NCI-H1105 treated with DMSO at 0.1 percent for 48 hours (cell line): ENCODE data around the gene JARID2.

ENCODE experiments used
- DNase-seq: peaks from one replicate; lab custom pipeline; 2025; lab: John Stamatoyannopoulos, UW

The JARID2 gene

DNA sequence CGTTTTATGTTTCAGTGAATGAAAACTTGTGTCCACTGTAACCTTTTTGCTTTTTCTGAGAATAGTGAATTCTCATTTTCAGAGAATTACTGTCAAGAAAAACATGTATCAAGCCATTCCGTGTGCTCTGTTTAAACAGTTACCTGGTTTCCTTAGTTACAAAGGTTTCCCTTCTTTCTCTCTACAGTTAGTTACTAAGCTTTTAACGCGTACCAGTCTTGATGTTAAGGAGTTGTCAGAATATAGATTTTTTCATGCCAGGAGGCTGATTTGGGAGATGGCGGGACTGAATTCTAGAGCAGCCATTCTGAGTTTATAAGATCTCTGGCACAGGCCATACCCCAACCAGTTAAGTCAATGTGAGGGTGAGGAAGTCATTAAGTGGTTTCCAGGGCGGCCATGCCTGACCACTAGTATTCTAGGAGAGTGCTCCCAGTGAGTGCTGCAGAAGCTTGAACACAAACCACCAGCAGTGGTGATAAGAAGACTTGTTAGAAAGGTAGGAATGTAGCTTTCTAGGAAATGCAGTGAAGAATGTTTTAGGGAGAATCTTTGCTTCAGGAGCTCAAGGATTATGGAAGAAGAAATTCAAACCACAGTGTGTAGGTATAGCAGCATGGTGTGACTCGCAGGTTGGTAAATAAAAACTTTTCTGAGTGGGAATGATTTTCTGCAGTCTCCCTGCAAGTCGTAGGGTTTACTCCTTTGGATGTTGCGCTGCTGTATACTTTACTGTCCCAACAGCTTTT is 112.9 kb downstream of the JARID2 start:
- DNase-seq: no peak

DNA sequence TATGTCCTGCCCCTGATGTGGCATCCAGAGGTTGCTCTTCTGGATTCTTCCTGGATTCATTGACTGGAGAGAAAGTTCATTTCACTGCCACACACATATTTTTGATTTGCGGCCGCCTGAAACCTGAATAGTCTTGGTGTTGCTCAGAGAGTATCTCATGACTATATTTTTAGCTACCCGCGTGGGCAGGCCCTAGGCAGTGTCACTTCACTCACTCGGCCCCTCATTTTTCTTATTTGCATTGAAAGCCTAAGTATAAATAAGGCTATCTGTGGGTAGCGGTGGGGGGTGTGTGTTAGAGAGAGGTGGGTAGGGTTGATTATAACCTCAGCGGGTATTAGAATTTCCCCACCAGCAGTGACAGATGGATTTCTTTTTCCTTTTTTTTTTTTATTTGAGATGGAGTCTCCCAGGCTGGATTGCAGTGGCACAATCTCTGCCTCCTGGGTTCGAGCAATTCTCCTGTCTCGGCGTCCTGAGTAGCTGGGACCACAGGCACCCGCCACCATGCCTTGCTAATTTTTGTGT is 113.5 kb downstream of the JARID2 start:
- no peak for DNase-seq

DNA sequence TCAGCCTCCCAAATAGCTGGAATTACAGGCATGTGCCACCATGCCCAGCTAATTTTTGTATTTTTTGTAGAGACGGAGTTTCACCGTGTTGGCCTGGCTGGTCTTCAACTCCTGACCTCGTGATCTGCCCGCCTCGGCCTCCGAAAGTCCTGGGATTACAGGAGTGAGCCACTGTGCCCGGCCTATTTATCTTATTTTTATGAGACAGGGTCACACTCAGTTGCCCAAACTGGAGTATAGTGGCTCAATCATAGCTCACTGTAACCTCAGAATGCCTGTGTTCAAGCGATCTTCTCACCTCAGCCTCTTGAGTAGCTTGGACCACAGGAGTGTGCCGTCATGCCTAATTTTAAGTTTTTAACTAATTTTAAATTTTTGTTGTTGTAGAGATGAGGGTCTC is 114.4 kb downstream of the JARID2 start:
- DNase-seq: no peak

DNA sequence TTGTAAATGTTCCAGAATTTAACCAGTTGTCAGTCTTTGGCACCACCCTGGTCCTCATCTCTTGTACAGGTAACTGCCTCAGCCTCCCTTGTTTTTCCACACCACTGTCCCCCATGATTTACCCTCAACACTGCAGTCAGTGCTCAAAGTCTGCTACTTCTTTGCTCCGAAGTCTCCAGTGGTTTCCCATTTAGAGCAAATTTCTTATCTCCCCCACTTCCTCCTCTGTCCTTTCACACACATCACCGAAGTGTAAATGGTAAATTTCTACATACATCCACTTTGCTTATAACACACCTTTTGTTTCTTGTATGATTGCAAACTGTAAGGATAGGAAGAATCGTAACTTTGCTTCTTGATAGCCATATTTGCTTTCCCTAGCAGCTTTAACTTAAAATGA is 115.3 kb downstream of the JARID2 start:
- no peak for DNase-seq

DNA sequence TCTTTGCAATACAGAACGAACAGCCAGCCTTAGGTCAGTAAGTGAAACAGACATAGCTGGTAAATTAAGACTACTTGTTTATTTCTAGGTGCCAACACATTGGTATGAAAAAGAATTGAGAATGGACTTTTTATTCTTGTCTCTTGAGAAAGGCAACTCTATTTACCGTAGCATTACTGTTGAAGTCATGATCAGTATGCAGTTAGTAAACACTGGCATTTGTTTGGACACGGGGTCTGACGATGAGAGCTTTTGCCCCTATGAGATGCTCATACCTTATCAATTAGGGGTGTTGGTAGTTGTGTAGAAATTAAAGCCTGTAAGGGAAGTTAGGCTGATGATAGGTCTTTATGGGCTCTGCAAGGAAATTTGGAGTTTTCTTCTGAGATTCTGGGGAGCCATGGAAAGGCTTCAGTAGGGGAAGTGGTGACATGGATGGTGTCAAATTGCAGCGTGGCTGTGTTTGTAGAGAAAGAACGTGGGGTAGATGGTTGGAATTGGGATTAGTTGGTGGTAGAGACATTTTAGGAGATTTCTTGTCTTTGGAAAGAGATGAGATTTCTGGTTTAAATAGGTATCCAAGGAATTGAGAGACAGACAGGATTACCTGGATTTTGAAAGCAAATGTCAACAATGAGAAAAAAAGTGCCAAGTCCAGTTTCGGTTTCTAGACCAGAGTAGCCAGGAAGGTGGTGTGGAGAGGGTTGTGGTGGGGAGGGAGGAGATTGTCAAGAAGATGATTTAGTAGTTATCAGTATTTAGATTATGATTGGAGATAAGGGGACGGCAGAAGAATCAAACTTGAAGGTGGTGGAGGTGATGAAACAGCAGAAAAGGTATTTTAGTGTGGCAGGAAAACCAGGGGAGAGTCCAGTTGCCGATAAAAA is 116.6 kb downstream of the JARID2 start:
- no peak for DNase-seq

DNA sequence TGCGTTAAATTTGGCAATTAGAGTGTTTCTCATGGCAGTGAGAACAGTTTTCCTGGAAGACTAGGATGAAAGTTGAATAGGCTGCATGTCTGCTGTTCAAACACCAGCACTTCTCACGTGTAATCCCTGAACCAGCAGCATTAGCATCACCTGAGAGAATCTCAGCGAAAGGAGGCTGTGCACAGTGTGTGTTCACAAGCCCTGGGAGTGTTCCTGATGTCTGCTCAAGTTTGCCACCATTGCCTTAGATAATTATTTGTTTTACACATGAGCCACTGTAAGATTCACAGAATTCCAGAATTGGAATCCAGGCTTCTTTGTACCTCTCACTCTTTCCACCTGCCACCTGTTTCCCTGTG is 117.3 kb downstream of the JARID2 start:
- DNase-seq: no peak

DNA sequence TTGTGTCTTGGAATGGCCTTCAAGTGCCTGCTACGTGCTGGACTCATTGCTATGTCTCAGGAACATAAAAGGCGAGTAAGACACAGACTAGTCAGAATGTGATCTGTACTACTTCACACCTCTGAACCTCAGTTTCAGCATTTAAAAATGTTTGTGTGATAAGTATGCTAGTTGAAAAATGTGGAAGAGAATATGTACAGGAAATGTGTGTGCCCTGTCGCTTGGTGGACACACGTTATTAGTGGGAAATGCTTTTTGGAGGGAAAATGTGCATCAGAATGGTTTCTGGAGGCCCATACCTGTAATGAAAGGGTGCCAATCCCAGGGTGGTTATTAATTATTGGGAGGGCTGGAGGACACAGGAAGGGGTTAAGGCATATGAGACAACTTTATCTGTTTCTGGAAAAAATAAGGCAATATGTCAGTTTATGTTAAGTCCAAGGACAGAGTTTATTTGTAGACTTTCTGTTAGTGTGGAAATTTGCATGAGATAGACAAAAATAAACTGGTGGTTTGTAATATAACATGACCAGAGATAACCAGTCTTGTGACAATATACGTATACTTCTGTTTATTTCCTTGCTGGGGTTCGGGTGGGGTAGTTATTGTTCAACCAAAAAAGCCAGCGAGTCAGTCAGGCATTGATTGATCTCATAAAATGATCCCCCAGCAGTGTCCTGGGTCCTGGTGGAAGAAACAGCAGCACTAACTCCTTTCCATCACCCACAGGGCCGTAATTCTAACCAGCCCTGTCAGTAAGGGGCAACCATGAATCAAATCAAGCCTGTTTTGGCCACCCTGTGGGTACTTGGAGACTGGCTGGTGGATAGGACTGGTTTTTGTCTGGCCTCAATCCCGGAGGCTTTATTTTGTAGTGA is 117.9 kb downstream of the JARID2 start:
- DNase-seq: no peak

DNA sequence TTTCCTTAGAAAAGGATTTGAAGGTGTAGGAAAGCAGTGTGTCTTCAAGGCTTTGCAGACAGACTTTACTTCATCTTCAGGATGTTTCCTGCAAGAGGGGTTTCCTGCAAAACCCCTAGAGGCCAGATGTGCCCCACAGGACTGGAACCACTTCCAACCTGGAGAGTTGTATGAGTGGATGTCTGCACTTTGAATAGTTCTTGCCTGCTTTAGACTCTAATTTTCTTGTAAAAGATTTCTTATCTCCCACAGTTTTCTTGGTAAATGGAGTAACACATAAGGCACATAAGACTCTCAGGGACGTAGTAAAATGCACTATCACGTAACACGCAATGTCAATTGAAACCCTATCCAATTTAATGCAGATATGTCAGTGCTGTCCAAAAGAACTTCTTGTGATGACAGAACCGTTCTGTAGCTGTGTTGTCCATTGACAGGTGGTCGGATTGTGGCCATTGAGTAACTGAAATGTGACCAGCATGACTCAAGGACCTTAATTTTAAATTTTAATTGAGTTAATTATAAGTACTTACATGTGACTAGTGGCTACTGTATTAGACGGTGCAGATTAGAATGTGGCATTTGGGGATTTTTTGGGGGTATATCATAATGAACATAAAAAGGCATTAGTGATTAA is 118.7 kb downstream of the JARID2 start:
- no peak for DNase-seq

DNA sequence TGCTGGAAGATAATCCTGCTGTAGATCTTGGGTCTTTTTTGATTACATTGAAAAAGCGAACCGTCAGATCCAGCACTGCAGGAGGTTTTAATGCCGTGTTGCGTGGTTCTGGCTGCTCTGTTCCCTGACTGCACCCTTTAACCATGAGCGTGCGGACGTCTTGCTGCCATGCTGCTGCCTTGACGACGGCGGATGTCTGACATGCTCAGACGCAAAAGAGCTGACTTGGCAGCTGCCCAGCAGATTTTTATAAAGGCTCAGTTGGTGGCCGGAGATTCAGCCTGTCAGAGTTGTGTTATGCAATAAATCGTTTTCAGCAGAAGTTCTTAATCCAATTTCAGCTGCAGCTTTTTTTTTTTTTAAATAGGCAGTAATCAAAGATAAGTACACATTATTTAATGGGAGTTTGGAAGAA is 119.4 kb downstream of the JARID2 start:
- DNase-seq: peak; percentile 94

DNA sequence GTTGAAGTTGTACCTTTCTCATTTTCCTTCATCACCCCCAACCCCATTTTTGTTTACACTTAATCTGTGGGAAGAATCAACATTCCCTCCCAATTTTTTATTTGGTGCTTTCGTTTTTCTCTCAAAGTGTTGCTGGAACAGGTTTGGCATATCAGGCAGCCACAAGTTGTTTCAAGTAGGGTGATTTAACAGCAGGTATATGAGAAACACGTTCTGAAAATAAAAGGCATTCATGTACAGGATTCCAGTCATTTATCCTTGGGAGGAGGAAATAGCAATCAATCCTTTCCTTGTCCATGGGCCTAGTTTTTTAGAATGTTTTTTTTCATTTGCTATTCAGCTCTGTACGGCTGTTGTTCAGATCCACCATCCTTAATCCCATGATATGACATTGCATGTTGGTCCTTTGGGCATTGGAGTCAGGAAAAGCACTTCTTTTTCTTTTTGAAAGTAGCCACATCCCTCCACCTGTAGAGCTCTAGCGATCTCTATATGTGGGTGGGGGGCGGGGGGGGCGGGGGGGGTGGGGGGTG is 120.2 kb downstream of the JARID2 start:
- no peak for DNase-seq

DNA sequence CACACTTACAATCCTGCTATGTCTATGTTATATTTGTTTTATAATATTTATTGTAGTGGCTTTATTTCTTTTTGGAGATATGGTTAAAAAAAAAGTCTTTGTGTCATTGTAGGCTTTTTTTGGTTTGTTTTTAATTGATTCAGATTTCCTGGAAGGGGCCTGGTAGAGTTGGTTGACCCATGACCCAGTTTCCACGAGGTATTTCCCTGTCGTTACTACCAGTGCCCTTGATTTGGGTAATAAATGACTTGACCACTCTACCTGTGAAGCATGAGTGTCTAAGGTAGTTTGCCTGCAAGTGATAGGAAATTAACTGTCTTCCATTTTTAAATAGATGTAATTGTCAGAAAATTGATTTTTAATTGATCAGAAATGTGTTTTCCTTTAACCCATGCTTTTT is 121.0 kb downstream of the JARID2 start:
- no peak for DNase-seq

DNA sequence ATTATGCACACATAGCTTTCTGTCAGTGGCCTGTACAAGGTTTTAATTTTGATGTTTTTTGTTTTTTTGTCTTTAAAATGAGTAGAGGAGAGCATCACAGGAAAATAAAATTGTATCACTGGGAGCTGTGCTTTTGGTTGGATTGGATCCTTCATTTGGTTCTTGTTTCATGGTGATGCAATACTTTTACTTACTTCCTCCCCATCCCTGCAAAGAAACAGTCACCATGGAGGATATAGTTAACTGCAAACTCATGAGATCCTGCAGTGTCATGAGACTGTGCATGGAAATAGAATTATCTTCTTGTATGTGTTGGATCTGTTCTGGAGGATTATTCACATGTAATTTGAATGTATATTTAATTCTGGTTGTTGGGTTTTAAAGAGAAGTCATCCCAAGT is 122.3 kb downstream of the JARID2 start:
- DNase-seq: no peak

DNA sequence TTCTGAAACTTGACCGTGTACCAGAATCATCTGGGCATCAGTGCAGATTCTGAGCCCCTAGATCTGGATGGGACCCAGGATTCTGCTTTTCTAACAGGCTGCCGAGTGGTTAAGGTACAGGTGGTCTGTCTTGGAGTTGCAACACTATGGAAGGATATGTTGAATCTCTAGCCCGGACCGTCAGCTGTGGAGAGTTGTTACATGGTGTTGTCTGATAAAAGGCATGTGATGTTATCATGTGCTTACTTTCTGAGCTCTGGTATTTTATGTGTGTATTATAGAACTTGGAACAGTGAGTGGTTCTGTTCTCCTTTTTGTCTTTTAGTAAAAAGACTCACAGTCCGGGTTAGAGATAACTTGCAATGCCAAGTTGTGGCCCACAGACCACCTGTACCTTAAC is 123.0 kb downstream of the JARID2 start:
- DNase-seq: no peak

DNA sequence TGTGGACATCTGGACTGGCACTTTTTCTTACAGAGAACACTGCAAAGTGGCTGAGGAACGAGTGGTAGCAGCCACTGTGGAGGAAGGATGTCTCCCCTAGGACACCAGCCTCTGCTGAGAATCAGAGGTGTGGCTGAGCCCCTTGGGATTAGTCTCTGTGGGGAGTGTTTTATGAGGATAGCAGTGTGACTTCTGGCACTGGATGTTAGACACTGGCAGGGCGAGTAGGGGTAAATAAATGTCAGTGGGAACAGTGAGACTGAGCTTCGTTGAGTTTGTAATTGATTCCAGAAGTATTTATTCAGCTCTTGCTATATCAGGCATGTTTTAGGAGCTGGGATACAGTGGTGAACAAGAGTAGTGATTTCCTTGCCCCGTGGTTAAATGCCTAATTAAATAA is 124.0 kb downstream of the JARID2 start:
- DNase-seq: no peak

DNA sequence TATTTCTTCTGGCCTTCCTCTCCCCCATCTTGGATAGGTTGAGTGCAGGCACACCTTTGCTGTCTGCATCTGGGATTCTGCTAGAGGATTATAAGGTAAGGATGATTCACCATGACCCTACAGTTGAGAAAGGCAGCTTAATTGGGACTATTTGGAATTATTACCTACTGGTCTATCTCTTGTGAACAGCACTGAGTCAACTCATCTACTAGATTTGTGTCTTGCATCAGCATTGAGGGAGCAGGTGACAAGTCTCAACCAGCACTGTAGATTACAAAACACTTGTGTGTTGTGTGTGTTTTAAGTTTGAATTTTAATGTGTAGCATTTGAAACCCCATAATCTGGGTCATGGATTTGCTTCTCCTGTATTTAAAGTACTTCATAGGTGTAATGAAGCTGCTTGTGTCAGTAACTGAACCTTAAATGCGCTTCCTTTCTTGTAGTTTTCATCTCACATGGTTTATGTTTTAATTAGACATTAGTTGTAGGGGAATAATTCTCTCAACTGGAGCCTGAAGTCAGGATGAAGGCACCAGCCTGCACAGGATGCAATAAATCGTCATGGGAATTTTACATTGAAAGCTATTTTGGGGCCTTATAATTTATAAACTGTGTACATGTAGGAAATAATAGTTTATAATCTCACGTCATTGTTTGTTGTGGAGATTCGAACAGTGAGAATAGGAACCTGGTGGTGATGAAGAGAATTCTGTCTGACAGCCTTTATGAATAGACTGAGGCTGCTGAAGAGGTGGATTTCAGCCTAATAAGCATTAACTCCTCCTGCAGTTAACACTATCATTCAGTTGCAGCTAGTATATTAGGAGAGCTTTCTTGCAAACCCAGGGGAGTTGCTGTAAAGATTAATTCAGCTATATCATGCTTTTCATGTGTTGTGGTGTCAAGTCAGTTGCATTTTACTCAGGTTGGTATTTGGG is 125.1 kb downstream of the JARID2 start:
- DNase-seq: no peak

DNA sequence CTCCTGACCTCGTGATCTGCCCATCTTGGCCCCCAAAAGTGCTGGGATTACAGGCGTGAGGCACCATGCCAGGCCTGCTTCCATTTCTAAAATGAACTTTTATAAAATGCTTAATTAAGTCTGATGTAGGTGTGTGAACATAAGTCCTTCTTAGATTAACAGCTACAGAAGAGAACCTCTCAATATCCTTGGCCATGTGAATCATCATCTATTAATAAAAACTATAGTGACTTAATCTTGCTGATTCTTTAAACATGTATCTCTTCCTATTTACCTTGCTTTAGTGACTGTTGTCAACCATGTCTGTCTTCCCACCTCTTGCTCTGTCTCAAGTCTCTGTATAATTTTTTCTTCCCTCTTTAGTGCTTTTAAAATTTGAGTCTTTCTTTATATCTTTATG is 127.1 kb downstream of the JARID2 start:
- no peak for DNase-seq

DNA sequence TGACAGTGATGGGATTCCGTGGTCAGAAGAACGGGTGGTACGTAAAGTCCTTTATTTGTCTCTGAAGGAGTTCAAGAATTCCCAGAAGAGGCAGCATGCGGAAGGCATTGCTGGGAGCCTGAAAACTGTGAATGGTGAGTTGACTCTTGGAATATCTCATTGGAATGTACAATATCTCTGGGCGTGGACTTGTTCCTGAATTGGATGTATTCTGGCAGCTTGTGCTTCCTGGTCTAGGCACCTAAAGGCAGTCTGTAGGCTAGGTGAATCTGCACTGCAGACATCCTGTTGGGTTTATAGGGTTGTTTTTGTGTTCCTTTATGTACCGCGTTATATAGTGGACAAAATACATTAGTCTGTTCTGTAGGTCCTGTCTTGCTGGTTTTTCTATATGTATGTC is 128.2 kb downstream of the JARID2 start:
- DNase-seq: no peak

DNA sequence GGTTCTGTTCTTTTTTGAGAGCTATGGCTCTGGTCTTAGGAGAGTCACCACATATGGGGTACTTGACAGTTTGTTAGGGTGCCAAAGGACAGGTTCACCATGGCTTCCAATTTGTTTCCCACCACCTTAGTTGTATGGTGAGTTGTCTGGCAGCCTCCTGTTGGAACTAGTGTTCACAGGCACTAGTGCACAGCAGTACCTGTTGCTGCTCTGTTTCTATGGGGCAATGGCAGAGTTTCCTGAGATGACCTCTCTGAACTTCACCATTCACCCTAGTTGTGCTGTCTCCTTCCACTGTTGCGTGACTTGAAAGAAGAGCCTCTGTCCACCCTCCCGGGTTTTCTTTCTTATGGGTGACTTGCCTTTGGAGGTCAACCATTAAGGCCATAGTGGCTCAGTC is 129.1 kb downstream of the JARID2 start:
- DNase-seq: no peak

DNA sequence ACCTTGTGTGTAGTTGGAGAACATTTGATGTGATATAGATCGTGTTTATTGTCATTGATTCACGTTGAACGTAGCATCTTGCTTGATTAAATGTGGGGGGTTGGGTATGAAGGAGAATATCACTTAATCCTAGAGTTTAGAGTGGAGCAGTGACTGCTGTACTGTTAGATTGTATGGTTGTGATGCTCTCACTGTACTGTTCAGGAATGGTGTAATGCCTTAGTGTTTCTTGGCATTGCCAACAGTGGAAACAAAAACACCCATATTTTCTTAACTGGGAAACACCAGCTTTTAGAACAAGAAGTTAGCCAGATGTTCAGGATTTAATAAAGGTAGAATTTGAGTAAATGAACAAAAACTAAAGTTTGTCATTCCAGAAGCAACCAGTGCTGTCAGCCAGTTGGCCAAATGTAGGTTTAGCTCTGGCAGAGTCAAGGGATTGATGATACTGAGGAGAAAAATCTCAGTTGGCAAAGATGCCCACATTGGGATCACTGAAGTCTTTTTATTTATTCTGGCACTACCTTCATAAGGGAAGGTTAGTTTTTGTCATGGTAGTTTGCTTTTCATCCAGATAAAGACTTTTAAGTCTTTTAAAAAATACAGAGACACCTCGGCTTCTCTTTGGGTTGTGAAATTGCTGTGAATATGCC is 129.9 kb downstream of the JARID2 start:
- DNase-seq: no peak
